ENCODE data around the gene TAPT1.
"Not testable (repeated sequence)": the region's sequence is repeated elsewhere in the genome, so short reads cannot be mapped to it uniquely, and the experiment has no call there.

TAPT1 gene

GRCh38 chr4:16169490-16169889 is 56.8 kb downstream of the TAPT1 start:
- no peak for DNase-seq (ENCODE audit: low spot score)

- DNase-seq (ENCODE audit: low spot score): no peak
Observed at GRCh38 chr4:16168710-16169388, 57.4 kb downstream of the TAPT1 start.

DNA sequence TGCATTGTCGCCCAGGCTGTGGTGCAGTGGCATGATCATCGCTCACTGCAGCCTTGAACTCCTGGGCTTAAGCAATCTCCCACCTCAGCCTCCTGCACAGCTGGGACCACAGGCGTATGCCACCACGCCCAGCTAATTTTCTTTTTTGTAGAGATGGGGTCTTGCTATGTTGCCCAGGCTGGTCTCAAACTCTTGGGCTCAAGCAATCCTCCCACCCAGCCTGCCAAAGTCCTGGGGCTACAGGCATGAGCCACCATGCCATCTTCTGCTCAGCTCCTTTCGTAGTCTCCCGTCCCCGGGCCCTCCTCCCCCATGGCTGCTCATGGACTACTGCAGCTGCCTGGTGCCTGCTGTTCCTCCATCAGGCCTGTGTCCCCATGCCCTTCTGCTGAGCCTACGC is 58.1 kb downstream of the TAPT1 start:
- no peak for DNase-seq (ENCODE audit: low spot score)

GRCh38 chr4:16165931-16166330 is 60.3 kb downstream of the TAPT1 start:
- no peak for DNase-seq (ENCODE audit: low spot score)

DNA sequence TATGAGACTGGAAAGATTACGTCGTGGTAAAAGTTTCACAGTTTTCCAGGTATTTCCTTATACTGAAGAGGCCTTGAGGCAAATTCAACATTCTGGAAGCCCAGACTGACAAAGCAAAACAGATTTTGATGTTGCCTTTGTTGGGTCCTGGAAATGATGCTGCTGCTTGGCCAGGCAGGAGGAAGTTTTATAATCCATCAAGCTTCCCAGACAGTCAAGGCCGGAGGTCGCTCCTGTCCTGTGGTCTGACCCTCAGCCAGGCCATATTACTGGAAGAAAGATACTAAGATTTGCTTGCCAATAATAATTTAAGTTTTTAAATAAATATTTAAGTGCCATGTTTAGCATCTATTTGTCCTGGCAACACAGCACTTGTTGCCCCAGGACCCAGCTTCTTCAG is 63.4 kb downstream of the TAPT1 start:
- DNase-seq (ENCODE audit: low spot score): no peak

DNA sequence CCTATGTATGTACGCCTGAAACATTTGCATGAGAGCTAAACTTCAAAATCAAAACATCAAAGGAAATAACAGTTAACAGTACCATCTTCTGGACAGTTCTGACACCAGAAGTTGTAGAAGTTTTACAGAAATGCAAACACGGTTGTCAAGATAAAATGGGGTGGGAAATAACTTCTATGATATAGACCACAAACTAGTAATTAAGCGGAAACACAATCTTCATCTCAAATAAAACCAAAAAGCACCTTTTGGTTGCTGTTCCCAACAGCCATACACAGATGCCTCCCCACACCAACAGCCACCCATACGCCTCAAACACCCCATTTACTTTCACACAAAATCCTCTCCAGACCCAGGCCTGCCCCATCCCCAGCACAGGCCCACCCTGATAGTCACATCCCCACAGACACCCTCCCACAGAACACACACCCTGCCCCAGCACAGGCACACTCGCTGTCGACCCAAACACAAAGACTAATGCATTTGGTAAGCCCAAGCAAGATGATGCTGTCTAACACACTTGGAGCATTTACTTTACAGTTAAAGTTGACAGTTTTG is 64.3 kb downstream of the TAPT1 start:
- no peak for DNase-seq (ENCODE audit: low spot score)

- DNase-seq (ENCODE audit: low spot score): no peak
Observed at GRCh38 chr4:16160457-16160856, 65.8 kb downstream of the TAPT1 start.

GRCh38 chr4:16159286-16159685 is 67.0 kb downstream of the TAPT1 start:
- DNase-seq (ENCODE audit: low spot score): no peak

GRCh38 chr4:16158504-16158852 is 67.8 kb downstream of the TAPT1 start:
- DNase-seq (ENCODE audit: low spot score): peak; percentile 52

DNA sequence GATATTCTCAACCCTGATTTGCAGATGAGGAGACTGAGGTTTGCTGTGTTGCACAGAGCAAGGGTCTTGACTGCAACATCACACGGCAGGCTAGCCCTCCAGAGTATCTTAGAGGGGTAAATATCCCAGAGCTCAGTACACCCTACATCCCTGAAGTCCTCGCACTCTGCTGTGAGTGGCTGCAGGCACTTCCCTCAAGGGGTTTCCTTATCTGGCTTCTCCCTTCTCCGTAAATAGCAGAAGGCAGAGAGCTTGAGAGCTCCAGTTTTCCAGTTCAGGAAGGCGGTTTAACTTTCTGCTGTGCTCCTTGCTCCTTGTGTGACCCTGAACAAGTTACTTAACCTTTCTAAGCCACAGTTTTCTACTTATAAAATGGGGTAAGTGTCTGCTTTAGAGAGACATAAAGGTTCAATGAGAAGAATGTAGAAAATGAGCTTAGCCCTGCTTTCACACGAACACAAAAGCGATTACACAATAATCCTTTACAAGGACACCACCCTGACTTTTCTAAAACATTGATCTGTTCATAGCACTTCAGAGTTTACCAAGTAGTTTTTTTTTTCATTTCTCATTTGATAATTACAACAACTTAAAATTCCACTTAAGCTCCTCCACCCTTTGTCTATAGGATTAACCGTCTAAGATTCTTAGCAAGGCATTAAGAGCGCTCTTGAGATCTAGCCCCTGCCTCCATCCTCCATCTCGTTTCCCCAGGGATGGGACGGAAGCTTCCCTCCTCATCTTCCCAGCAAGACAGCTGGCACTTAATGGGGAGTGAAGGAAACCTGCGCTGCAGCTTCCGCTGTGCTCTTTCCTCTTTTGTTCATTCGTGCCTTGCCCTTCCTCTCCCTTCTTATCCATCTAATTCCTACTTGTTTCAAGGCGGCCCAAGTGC is 68.4 kb downstream of the TAPT1 start:
- no peak for DNase-seq (ENCODE audit: low spot score)

DNA sequence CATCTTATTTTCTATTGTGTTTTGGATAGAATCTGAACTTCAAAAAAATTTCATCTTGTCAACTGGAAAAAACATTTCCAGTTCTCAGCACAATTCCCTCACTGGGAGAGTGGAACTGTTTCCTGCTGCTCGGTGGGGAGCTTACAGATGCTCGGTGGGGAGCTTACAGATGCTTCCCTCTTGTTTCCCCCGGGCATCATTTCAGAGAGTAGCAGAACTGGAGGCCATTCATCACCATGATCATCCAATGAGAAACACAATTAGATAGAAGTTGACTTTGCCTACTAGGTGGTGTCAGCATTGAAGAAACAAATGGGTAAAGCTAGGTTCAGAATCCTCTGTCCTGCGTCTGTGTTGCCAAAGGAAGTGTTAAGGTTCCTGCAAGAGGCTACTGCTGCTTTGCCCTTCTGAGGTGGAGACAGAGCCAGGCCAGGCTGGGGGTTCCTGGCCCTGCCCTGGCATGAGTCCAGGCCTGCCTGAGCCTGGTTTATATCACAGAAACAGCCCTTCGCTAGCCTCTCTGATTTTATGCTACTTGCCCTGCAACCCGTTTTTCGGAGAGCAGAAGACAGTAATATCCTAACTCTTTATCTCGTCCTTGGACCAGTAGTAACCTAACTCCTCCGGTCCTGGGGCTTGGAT is 70.6 kb downstream of the TAPT1 start:
- no peak for DNase-seq (ENCODE audit: low spot score)

- DNase-seq (ENCODE audit: low spot score): no peak
Observed at GRCh38 chr4:16154451-16154850, 71.8 kb downstream of the TAPT1 start.

DNA sequence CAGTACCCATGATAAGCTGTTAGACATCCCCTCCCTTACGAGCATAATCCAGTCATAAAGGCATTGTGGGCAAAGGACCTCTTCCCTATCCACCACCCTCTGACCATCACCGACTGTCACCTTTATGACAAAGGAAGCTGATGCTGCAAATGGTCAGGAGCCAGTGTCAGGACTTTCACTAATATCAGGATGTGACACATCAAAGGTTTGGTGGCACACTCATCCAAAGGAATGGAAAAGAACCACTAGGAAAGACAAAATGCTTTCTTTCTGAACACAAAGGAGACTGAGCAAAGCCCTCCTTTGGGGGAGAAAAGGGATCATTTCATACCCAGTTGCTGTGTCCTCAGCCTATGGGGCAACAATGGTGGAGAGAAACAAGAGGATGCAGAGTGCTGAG is 75.6 kb downstream of the TAPT1 start:
- no peak for DNase-seq (ENCODE audit: low spot score)

- not testable (repeated sequence) for DNase-seq (ENCODE audit: low spot score)
Observed at GRCh38 chr4:16144913-16145312, 81.4 kb downstream of the TAPT1 start.

DNA sequence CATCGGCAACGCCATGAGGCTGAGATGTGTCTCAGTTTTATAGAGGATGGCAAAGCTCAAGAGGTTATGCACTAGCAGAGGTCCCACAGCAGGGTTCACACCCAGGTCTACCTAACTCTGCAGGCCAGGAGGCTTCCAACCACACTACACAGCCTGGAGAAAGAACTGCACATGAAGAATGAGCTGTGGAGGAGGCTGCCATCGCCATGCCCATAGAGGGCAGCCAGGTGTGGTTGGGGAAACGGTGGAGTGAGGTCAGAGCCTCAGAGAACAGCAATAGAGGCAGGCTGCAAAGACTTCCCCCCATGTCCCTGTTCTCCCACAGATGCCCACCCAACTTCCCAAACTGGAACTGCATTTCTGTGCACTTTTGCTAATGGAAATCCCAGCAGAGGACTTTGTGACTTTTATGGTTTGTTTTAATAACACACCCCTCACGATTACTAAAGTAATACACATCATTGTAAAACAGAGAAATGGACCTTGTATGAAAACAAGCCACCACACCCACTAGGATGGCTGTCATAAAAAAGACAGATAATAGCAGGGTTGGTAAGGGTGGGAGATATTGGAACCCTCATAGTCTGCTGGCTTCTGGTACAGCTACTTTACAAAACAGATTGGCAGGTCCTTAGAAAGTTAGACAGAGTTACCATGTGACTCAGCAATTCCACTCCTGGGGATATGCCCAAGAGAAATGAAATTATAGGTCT is 83.5 kb downstream of the TAPT1 start:
- DNase-seq (ENCODE audit: low spot score): peak; percentile 58

DNA sequence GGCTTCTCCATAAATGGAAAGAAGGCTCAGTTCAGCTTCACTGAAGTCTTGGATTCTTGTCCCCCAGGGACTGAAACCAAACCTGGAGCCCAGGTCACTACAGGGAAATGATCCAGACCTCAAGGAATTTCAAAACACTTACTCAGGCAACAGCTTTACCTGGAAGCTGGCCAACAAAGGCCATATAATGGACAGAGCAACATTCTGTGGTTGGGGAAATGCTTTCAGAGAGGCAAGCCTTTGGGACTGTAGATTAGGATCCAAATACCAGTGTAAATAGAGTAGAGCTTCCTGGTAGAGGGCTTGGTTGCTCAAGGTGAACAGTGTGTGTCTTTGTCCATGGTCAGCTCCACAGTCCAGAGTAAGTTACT is 85.4 kb downstream of the TAPT1 start:
- DNase-seq (ENCODE audit: low spot score): peak; percentile 96

GRCh38 chr4:16140231-16140878 is 85.9 kb downstream of the TAPT1 start:
- no peak for DNase-seq (ENCODE audit: low spot score)

GRCh38 chr4:16139066-16139945 is 87.0 kb downstream of the TAPT1 start:
- peak; percentile 22 for DNase-seq (ENCODE audit: low spot score)

DNA sequence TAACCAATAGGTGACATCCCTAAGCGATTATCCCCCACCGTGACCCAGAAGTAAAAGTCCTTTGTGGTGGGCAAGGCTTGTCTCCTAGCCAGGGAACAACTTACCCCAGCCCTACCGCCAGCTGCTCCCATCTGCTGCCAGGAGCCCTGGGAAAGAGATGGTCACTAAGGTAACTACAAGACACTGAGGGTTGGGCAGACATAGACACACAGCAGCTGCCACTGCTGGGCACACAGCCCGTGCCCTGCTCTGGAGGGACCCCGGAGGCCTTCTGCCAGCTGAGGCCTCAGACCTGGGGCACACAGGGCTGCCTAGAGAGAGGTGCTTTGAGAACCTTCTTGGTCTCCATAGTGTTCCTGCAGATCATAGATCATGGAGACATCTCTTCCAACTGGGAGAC is 89.4 kb downstream of the TAPT1 start:
- DNase-seq (ENCODE audit: low spot score): no peak

GRCh38 chr4:16136311-16136710 is 90.0 kb downstream of the TAPT1 start:
- DNase-seq (ENCODE audit: low spot score): no peak

GRCh38 chr4:16133406-16133805 is 92.9 kb downstream of the TAPT1 start:
- DNase-seq (ENCODE audit: low spot score): no peak

Data from LoVo (cell line).